ENCODE results near the gene PHLDB1.

Gene PHLDB1

DNA sequence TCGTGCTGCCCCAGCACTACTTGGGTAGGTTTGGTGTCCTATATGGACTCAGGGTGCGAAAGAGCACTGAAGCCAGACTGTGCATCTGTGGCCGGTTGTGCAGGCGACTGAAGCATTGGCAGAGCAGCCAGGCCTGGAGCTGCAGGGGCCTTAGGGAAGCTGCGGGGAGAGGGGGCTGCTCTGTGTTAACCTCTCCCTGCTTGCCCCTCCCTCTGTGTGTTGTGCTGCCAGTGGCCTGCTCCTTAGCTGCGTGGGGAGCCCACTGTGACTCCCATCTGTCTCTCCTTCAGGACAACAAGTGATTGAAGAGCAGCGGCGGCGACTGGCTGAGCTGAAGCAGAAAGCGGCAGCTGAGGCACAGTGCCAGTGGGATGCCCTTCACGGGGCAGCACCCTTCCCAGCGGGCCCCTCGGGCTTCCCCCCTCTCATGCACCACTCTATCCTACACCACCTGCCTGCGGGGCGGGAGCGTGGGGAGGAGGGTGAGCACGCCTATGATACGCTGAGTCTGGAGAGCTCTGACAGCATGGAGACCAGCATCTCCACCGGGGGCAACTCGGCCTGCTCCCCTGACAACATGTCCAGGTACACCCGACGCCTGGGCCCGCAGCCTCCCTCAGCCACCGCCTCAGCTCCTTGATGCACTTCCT lies 37.8 kb downstream of the PHLDB1 start:
- peaks cover 20% of the 10 kb centered on the region for H3K27me3 Mint-ChIP-seq
- H3K27ac Mint-ChIP-seq: no peak overlapping the region
- DNase-seq: no peak
- CTCF ChIA-PET: interaction anchor here (0.9 to 1.1 kb wide), 2 partner anchors 9 to 50 kb away, joined by 3 read pairs; no protein-coding TSS in a partner anchor
- no peaks in the 10 kb centered on the region for H3K4me1 Mint-ChIP-seq
- H3K9me3 Mint-ChIP-seq: no peaks in the 10 kb centered on the region
- no peak overlapping the region for H3K4me3 Mint-ChIP-seq
- H3K36me3 Mint-ChIP-seq: no peaks in the 10 kb centered on the region

DNA sequence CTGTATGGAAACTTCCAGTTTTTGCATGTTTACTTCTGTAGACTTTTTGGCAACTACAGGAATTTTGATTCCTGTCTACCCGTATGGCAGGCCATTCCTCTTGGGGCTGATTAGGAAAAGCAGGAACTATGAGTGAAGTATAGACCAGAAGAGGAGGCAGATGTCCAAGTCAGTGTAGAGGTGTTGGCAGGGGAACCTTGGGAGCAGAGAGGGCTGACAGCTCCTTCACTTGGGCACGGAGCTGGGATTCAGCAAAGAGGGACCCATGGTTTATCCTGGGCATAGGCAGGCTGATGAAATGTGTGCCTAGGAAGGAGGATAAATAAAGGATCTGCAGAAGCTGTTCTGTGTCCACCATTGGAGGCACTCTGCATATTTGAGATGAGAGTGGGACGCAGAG lies 39.0 kb downstream of the PHLDB1 start:
- H3K27ac Mint-ChIP-seq: no peak overlapping the region
- no peaks in the 10 kb centered on the region for H3K36me3 Mint-ChIP-seq
- H3K9me3 Mint-ChIP-seq: no peaks in the 10 kb centered on the region
- H3K4me3 Mint-ChIP-seq: no peak overlapping the region
- DNase-seq: no peak
- no peaks in the 10 kb centered on the region for H3K4me1 Mint-ChIP-seq
- CTCF ChIA-PET: interaction anchor here (1.1 kb wide), 1 partner anchor 10 kb away, joined by 3 read pairs; no protein-coding TSS in a partner anchor
- H3K27me3 Mint-ChIP-seq: peaks cover 20% of the 10 kb centered on the region

DNA sequence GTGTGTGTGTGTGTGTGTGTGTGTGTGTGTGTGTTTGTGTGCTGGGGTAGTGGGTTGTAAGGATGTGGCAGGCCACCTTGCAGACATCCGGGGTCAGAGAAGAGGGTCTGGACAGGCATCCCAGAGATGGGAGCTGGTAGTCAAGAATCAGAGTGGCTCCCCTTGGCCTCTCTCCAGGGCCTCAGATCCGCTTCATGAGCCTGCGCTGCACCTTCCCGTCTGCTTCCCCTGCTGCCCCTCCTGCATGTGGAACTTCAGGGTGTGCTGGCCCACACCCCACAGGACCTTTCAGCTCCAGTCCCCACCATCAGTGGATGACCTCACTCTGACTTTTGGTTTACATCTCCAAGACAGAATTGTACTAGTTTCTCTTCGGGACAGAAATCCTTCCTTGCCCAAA lies 40.9 kb downstream of the PHLDB1 start:
- DNase-seq: no peak
- CTCF ChIA-PET: interaction anchor here (1.3 kb wide), 1 partner anchor 11 kb away, joined by 4 read pairs; no protein-coding TSS in a partner anchor
- Mint-ChIP-seq H3K9me3 (no peaks in the 10 kb centered on the region), H3K27ac (no peak overlapping the region), H3K4me1 (peaks cover 7% of the 10 kb centered on the region), H3K27me3 (peaks cover 18% of the 10 kb centered on the region), H3K36me3 (no peaks in the 10 kb centered on the region), H3K4me3 (no peak overlapping the region)

DNA sequence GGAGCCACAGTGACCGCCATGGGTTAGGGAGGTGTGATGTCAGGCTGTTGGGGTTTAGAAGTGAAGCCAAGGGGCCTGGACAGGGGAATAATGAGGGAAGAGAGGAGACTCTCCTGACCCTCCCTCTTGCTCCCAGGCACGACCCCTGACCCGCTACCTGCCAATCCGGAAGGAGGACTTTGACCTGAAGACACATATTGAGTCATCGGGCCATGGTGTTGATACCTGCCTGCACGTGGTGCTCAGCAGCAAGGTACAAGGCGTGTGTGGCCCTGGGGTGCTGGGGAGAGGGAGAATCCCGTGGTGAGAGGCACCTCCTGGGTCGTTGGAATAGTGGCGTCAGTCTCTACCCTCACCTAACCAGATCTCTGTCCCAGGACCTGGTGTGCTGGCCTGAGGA lies 42.5 kb downstream of the PHLDB1 start:
- no peak overlapping the region for H3K27ac Mint-ChIP-seq
- CTCF ChIA-PET: no interaction called here

DNA sequence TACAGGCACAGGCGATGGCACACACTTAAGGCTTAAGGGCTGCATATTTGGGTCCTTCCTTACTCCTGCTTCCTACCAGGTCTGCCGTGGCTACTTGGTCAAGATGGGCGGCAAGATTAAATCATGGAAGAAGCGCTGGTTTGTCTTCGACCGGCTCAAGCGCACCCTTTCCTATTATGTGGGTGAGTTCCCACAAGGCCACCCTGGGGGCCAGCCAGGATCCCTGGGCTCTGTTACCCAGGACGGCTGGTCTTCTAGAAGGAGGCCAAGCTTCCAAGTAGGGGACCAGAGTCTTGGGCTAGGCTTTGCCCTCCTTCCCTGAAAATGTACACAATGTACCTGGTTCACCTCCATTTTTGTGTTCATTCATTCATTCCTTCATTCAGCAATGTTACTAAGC lies 43.0 kb downstream of the PHLDB1 start:
- no peak overlapping the region for H3K27ac Mint-ChIP-seq
- H3K27me3 Mint-ChIP-seq: peaks cover 18% of the 10 kb centered on the region
- no peak overlapping the region for H3K4me3 Mint-ChIP-seq
- no peaks in the 10 kb centered on the region for H3K36me3 Mint-ChIP-seq
- H3K4me1 Mint-ChIP-seq: peaks cover 7% of the 10 kb centered on the region
- CTCF ChIA-PET: no interaction called here
- H3K9me3 Mint-ChIP-seq: no peaks in the 10 kb centered on the region
- DNase-seq: no peak

More for the DNA sequence above, 42.5 kb downstream of the PHLDB1 start:
- Mint-ChIP-seq H3K36me3 (no peaks in the 10 kb centered on the region), H3K4me3 (no peak overlapping the region), H3K27me3 (peaks cover 18% of the 10 kb centered on the region), H3K4me1 (peaks cover 7% of the 10 kb centered on the region), H3K9me3 (no peaks in the 10 kb centered on the region)
- no peak for DNase-seq

DNA sequence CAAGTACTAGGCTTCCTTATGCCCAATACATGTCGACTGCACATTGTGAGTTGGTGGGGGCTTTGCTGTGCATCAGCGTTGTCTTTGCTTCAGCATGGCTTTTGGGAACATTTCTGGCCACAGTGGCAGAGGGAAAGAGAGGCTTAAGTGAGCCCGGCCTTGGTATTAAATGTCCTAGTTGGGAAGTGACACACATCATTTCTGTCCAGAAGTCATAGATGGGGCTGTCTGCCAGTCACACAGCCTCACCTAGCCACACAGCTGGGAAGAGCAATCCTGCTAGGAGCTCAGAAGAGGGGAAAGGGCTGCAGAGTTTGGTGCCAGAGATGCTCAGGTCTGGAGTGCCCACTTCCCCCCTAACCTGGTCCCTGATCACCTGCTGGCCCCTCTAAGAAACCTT lies 44.4 kb downstream of the PHLDB1 start:
- no peaks in the 10 kb centered on the region for H3K36me3 Mint-ChIP-seq
- H3K9me3 Mint-ChIP-seq: no peaks in the 10 kb centered on the region
- peaks cover 18% of the 10 kb centered on the region for H3K27me3 Mint-ChIP-seq
- H3K27ac Mint-ChIP-seq: no peak overlapping the region
- DNase-seq: no peak
- CTCF ChIA-PET: no interaction called here
- peaks cover 7% of the 10 kb centered on the region for H3K4me1 Mint-ChIP-seq
- no peak overlapping the region for H3K4me3 Mint-ChIP-seq

DNA sequence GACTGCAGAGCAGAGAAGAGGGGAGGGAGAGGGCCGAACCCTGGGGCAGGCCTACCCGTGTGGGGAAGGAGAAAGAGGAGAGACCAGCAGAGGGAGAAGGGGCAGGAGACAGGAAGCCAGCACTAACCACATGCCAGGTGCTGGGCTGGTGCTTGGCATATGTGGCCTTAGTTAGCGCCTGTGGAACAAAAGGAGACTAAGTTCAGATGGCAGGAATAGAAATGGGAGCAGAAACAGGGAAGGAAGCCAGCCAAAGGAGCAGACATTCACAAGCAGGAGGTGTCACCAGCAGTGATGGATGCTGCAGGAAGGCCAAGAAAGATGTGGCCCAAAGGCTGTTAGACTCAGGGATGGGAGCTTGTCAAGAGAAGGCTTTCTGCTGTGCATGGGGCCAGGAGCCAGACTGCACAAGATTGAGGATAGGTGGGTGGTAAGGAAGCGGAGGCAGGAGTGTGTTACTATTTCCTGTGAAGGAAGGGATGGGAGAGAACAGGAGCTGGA lies 45.3 kb downstream of the PHLDB1 start:
- Mint-ChIP-seq H3K36me3 (no peaks in the 10 kb centered on the region), H3K27ac (no peak overlapping the region)

DNA sequence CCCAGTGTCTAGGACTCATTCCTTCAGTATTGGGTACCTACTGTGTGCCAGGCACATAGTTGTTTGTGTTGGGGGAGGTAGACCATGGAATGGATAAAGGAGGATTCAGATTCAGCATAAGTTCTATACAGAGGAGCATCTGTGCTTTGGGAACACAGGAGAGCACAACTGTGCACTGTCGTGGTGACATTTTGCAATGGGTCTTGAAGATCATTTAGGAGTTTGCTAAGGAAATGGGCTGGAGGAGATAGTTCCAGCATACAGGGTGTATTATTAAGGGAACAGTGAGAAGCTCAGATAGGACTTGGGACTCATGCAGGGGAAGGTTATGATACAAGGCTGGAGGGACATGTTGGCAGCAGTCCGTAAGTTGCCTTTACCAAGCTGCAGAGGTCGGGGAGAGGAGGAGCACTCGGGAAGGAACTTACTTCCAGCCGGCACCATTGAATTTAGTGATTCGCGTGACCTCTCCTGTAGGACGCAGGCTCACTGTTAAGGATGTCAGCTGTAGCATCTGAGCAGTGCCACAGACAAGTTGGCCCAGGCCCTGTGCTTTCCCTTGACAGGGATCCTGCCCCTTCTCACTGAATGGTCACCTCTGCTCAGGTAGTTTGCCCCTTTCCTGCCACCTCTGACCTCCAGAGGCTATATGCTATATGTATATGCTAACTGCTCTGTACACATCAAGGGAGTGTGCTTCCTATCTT lies 46.4 kb downstream of the PHLDB1 start:
- CTCF ChIA-PET: interaction anchor here (1.1 kb wide), 1 partner anchor 157 kb away, joined by 3 read pairs; no protein-coding TSS in a partner anchor

More for the DNA sequence above, 45.3 kb downstream of the PHLDB1 start:
- Mint-ChIP-seq H3K4me3 (no peak overlapping the region), H3K27me3 (peaks cover 13% of the 10 kb centered on the region), H3K4me1 (peaks cover 7% of the 10 kb centered on the region), H3K9me3 (no peaks in the 10 kb centered on the region)
- CTCF ChIA-PET: interaction anchor here (1.1 kb wide), 1 partner anchor 158 kb away, joined by 3 read pairs; no protein-coding TSS in a partner anchor
- DNase-seq: no peak

DNA sequence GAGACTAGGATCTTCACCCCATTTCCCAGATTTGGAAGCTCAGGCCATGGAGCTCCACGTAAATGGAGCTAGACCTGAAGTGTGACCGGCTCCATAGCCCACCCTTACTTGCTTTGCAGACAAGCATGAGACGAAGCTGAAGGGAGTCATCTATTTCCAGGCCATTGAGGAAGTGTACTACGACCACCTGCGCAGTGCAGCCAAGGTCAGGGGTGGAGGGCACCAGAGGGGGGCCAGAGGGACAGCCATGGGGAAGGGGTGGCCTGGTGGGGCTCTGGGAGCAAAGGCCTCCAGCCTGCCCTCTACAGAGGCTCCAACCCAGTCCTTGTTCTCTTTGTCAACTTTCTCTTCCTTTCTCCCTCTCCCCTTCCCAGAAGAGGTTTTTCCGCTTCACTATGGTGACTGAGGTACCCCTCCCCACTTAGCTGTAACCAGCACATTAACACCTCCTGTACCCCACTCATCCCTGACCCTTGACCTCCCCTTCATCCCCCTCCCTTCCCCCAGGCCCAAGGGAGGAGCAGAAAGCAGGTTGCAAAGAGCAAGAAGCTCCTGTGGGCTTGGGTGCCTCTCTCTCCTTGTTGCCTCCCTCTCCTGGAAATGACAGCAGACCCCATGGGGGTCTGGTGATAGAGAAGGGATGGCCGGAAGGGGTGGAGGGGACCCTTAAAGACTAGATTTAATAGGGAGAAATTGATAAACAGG lies 48.2 kb downstream of the PHLDB1 start:
- Mint-ChIP-seq H3K27me3 (peaks cover 16% of the 10 kb centered on the region), H3K27ac (no peak overlapping the region), H3K4me1 (peaks cover 13% of the 10 kb centered on the region), H3K9me3 (no peaks in the 10 kb centered on the region), H3K36me3 (no peaks in the 10 kb centered on the region), H3K4me3 (no peak overlapping the region)
- CTCF ChIA-PET: interaction anchor here (0.9 to 7.1 kb wide), 3 partner anchors 11 to 62 kb away, joined by 4 to 55 read pairs (median 6); no protein-coding TSS in a partner anchor
- no peak for DNase-seq

More for the DNA sequence above, 46.4 kb downstream of the PHLDB1 start:
- Mint-ChIP-seq H3K36me3 (no peaks in the 10 kb centered on the region), H3K4me1 (peaks cover 7% of the 10 kb centered on the region), H3K4me3 (no peak overlapping the region), H3K27me3 (peaks cover 10% of the 10 kb centered on the region), H3K9me3 (no peaks in the 10 kb centered on the region), H3K27ac (no peak overlapping the region)
- DNase-seq: no peak

DNA sequence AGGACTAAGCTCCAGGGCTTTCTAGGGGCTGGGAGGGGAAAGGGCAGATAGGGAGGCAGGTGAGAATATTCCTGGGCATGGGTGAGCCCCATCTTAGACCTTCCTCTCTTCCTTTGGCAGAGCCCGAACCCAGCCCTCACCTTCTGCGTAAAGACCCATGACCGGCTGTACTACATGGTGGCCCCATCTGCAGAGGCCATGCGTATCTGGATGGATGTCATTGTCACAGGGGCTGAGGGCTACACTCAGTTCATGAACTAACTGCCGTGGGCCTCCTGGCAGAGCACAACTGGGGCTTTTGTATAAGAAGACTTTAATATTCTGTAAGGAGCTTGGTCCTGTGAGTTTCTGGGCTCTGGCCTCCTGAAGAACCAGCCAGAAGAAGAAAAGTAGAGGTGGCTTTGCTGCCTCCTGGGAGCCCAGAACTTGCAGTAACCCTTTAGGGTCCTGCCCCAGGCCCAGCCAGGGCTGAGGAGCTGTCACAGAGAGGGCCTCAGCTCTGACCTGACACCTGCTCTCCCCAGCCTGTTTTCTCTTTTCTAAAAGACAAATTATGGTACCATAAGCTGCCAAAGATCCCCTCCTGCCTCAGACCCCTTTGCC lies 49.2 kb downstream of the PHLDB1 start:
- DNase-seq: no peak
- CTCF ChIA-PET: interaction anchor here (1.1 to 7.1 kb wide), 3 partner anchors 10 to 63 kb away, joined by 4 to 55 read pairs (median 6); no protein-coding TSS in a partner anchor
- Mint-ChIP-seq H3K4me1 (peaks cover 13% of the 10 kb centered on the region), H3K4me3 (no peak overlapping the region), H3K27me3 (peaks cover 20% of the 10 kb centered on the region), H3K9me3 (no peaks in the 10 kb centered on the region), H3K36me3 (no peaks in the 10 kb centered on the region), H3K27ac (no peak overlapping the region)

DNA sequence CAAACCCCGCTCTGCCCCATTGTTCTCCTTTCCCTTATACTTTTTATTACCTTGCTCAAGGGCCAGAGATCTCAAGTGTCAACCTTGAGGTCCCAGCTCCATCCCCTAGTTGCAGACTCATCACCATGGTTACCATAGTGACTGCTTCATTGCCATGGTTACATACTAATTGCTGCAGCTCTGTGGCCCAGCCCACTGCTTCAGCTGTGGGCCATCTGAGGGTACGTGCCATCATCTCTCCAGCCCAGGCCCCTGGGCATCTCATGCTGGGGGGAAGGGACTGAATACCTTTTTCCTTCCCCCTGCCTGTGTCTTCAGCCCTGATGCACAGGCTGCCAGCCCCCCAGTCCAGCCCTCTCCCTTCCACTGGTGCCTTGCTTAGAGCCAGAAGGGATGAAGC lies 49.8 kb downstream of the PHLDB1 start:
- Mint-ChIP-seq H3K4me1 (peaks cover 13% of the 10 kb centered on the region), H3K27ac (no peak overlapping the region), H3K27me3 (peaks cover 23% of the 10 kb centered on the region), H3K36me3 (no peaks in the 10 kb centered on the region), H3K9me3 (no peaks in the 10 kb centered on the region), H3K4me3 (no peak overlapping the region)
- CTCF ChIA-PET: interaction anchor here (1.0 to 7.1 kb wide), 4 partner anchors 10 to 511 kb away, joined by 3 to 55 read pairs (median 5); no protein-coding TSS in a partner anchor
- no peak for DNase-seq

DNA sequence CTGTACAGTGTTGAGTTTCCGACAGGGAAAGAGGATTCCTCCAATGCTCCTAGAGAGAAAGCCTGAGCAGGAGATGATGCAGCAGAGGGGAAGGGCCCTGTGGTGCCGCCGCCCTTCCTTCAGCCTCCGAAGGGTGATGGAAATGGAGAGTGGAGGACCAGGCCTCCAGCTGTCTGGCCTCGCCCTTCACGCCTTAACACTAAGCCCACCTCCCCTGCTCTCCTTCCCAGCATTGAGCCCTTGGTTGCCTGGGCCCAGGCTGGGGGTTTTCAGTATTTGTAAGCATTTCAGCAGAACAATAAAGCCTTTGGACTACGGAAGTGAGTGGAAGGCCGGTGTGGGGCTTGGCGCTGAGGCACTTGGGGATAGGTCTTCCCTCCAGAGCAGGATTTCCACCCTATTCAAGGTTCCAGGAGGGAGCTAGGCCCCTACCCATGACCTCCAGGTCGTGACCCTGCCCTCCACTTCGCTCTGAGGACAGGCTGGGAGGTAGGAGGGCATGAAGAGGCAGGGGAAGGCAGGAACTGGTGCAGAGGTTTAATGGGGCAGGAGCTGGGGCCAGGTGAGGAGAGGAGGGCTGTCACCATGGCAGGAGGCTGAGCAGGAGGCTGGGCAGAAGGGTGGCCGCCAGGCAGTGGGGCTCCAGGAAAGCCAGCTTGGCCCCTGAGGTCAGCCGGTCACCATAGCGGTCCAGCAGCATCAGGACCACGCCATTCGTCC lies 50.5 kb downstream of the PHLDB1 start:
- CTCF ChIA-PET: interaction anchor here (1.0 to 7.1 kb wide), 7 partner anchors 18 to 511 kb away, joined by 3 to 55 read pairs (median 4); no protein-coding TSS in a partner anchor
- Mint-ChIP-seq H3K4me3 (no peak overlapping the region), H3K27me3 (peaks cover 26% of the 10 kb centered on the region), H3K9me3 (no peaks in the 10 kb centered on the region), H3K36me3 (no peaks in the 10 kb centered on the region), H3K27ac (no peak overlapping the region), H3K4me1 (peaks cover 7% of the 10 kb centered on the region)
- DNase-seq: no peak
